ENCODE data around the gene ATP6V1F. TPM values are rescaled to one million over a fixed set of nuclear protein-coding genes. Genes with fewer than 3 reads are reported as not detected.

Gene ATP6V1F
- polyA plus RNA-seq, 1 donor (not counting 4 experiments of a cell fraction or from before 2014, with no cell fraction given), result 263 TPM

- H4K20me1 ChIP-seq (ENCODE audit: control insufficient read depth, extremely low read depth, insufficient read depth, low read length), result no peaks in the 10 kb centered on the region
- no peak overlapping the region for H2AFZ ChIP-seq (ENCODE audit: control insufficient read depth, low read length)
- DNase-seq (ENCODE audit: low read depth, low spot score) (no peak), FAIRE-seq (no peak)
- H3K36me3 ChIP-seq (ENCODE audit: control insufficient read depth in 2 of 2, extremely low read depth in 1 of 2, insufficient read depth in 2 of 2, low read length in 2 of 2), result no peaks in the 10 kb centered on the region
- H3K9me3 ChIP-seq (ENCODE audit: control insufficient read depth, low read depth, low read length), result no peaks in the 10 kb centered on the region
- no peak overlapping the region for H3K4me3 ChIP-seq (ENCODE audit: control insufficient read depth in 2 of 3, extremely low read depth in 1 of 3, insufficient read depth in 2 of 3, low read depth in 1 of 3, low read length in 3 of 3)
- H3K4me2 ChIP-seq (ENCODE audit: control insufficient read depth, extremely low read depth, insufficient read depth, low read depth, low read length), result no peak overlapping the region
- no peak overlapping the region for H3K27ac ChIP-seq (ENCODE audit: control insufficient read depth, insufficient read depth, low read length)
- no peak overlapping the region for H3K9ac ChIP-seq (ENCODE audit: control insufficient read depth, extremely low read depth, insufficient read depth, low read length)
- H3K27me3 ChIP-seq (ENCODE audit: control insufficient read depth, extremely low read depth, insufficient read depth, low read length), result no peaks in the 10 kb centered on the region
- H3K9me1 ChIP-seq (ENCODE audit: control insufficient read depth, extremely low read depth, insufficient read depth, low read length), result no peaks in the 10 kb centered on the region
- H3K79me2 ChIP-seq (ENCODE audit: control insufficient read depth, insufficient read depth, low read length), result no peaks in the 10 kb centered on the region
- no peak for TF ChIP-seq CTCF (optimal IDR thresholded peaks at IDR 0.05 in 1 of 3, IDR thresholded peaks at IDR 0.05 in 1 of 3, conservative IDR thresholded peaks at IDR 0.05 in 1 of 3; ENCODE audit: extremely low read depth in 1 of 3, insufficient read depth in 2 of 3, low read length in 3 of 3)
- no peak for TF ChIP-seq EZH2 (IDR thresholded peaks at IDR 0.05; ENCODE audit: low read length)
- peaks cover 8% of the 10 kb centered on the region for H3K4me1 ChIP-seq (ENCODE audit: control insufficient read depth, extremely low read depth, insufficient read depth, low read length)
- dilution Hi-C loops (cut with MboI; ENCODE audit: extremely low pct_ligation_motif_present, low sequenced_read_pairs), result no loop called here
These were observed 18.3 kb downstream of the ATP6V1F start for GRCh38 chr7:128880791-128881457.

GRCh38 chr7:128881458-128882125 lies 18.9 kb downstream of the ATP6V1F start:
- H3K4me3 ChIP-seq (ENCODE audit: control insufficient read depth in 2 of 3, extremely low read depth in 1 of 3, insufficient read depth in 2 of 3, low read depth in 1 of 3, low read length in 3 of 3), result no peak overlapping the region
- no peak overlapping the region for H3K9ac ChIP-seq (ENCODE audit: control insufficient read depth, extremely low read depth, insufficient read depth, low read length)
- DNase-seq (ENCODE audit: low read depth, low spot score) (no peak), FAIRE-seq (no peak)
- H4K20me1 ChIP-seq (ENCODE audit: control insufficient read depth, extremely low read depth, insufficient read depth, low read length), result no peaks in the 10 kb centered on the region
- no peak for TF ChIP-seq EZH2 (IDR thresholded peaks at IDR 0.05; ENCODE audit: low read length)
- peaks cover 1% of the 10 kb centered on the region for H3K4me1 ChIP-seq (ENCODE audit: control insufficient read depth, extremely low read depth, insufficient read depth, low read length)
- dilution Hi-C loops (cut with MboI; ENCODE audit: extremely low pct_ligation_motif_present, low sequenced_read_pairs), result no loop called here
- no peak overlapping the region for H3K4me2 ChIP-seq (ENCODE audit: control insufficient read depth, extremely low read depth, insufficient read depth, low read depth, low read length)
- H3K9me3 ChIP-seq (ENCODE audit: control insufficient read depth, low read depth, low read length), result no peaks in the 10 kb centered on the region
- H3K9me1 ChIP-seq (ENCODE audit: control insufficient read depth, extremely low read depth, insufficient read depth, low read length), result no peaks in the 10 kb centered on the region
- H3K27me3 ChIP-seq (ENCODE audit: control insufficient read depth, extremely low read depth, insufficient read depth, low read length), result no peaks in the 10 kb centered on the region
- H2AFZ ChIP-seq (ENCODE audit: control insufficient read depth, low read length), result no peak overlapping the region
- no peaks in the 10 kb centered on the region for H3K36me3 ChIP-seq (ENCODE audit: control insufficient read depth in 2 of 2, extremely low read depth in 1 of 2, insufficient read depth in 2 of 2, low read length in 2 of 2)
- H3K79me2 ChIP-seq (ENCODE audit: control insufficient read depth, insufficient read depth, low read length), result no peaks in the 10 kb centered on the region
- no peak overlapping the region for H3K27ac ChIP-seq (ENCODE audit: control insufficient read depth, insufficient read depth, low read length)
